Tibial artery (tissue), 4 donors: ENCODE data around the gene BRINP1.
A peak's percentile ranks its signal among the peaks of the same experiment; 100 is the strongest.

ENCODE experiments used
- DNase-seq, 2 donors: peaks; one replicate each; pipeline ENCODE4 v3.0.0-alpha.2; 2019
- H3K27ac ChIP-seq, 2 donors: fragments of 200-600 bp; sonication (generic) in 1 of 2; 1 replicate in 1 of 2; 2 replicates in 1 of 2; pipeline ENCODE4 v1.5.1; 2018 to 2019; ENCODE audit warnings: mild to moderate bottlenecking in 1 of 2
- H3K27me3 ChIP-seq, 2 donors: fragments of 200-600 bp; sonication (generic) in 1 of 2; one replicate each; pipeline versions ENCODE4 v1.5.1 to v1.6.0; 2016 to 2019
- H3K36me3 ChIP-seq, 3 donors: fragments of 200-600 bp; sonication (generic) in 2 of 3; one replicate each; pipeline ENCODE4 v1.5.1; 2016 to 2019; ENCODE audit warnings: mild to moderate bottlenecking in 2 of 3
- H3K4me1 ChIP-seq, 4 donors: fragments of 200-600 bp; sonication (generic) in 2 of 4; 1 replicate in 3 of 4; 2 replicates in 1 of 4; pipeline ENCODE4 v1.5.1; 2016 to 2019
- H3K4me3 ChIP-seq, 2 donors: fragments of 200-600 bp; sonication (generic) in 1 of 2; 1 replicate in 1 of 2; 2 replicates in 1 of 2; pipeline ENCODE4 v1.5.1; 2018 to 2019; ENCODE audit warnings: mild to moderate bottlenecking in 2 of 2
- H3K9me3 ChIP-seq, 3 donors: fragments of 200-600 bp; sonication (generic) in 1 of 3; one replicate each; pipeline ENCODE4 v1.5.1; 2016 to 2019
- intact Hi-C: fragments of 100-400 bp; cut with DNase I; formaldehyde crosslinking; loops from one replicate; pipeline ENCODE4 v1.15.0; 2023; ENCODE audit warnings: low total_unique reads
- TF ChIP-seq, protein P1 (sequence below), 2 experiments: fragments of 200-600 bp in 1 of 2; fragments of 450-650 bp in 1 of 2; IDR thresholded peaks; one replicate each; pipeline ENCODE4 v1.5.1; 2017 to 2019; ENCODE audit warnings: antibody characterized with exemption in 2 of 2, mild to moderate bottlenecking in 1 of 2, moderate library complexity in 1 of 2

Gene BRINP1

GRCh38 chr9:119337573-119337972 lies 31.7 kb downstream of the BRINP1 start:
- no peak for DNase-seq
- TF ChIP-seq, protein P1, sequence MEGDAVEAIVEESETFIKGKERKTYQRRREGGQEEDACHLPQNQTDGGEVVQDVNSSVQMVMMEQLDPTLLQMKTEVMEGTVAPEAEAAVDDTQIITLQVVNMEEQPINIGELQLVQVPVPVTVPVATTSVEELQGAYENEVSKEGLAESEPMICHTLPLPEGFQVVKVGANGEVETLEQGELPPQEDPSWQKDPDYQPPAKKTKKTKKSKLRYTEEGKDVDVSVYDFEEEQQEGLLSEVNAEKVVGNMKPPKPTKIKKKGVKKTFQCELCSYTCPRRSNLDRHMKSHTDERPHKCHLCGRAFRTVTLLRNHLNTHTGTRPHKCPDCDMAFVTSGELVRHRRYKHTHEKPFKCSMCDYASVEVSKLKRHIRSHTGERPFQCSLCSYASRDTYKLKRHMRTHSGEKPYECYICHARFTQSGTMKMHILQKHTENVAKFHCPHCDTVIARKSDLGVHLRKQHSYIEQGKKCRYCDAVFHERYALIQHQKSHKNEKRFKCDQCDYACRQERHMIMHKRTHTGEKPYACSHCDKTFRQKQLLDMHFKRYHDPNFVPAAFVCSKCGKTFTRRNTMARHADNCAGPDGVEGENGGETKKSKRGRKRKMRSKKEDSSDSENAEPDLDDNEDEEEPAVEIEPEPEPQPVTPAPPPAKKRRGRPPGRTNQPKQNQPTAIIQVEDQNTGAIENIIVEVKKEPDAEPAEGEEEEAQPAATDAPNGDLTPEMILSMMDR (IDR thresholded peaks at IDR 0.05): no peak
- intact Hi-C loops: no loop called here
- H3K9me3 ChIP-seq: no peaks in the 10 kb centered on the region
- no peaks in the 10 kb centered on the region for H3K36me3 ChIP-seq
- H3K27ac ChIP-seq: no peak overlapping the region
- peaks cover 0 to 16% (median 6%) of the 10 kb centered on the region in 4 donors for H3K4me1 ChIP-seq
- H3K27me3 ChIP-seq: no peaks in the 10 kb centered on the region
- no peak overlapping the region for H3K4me3 ChIP-seq

- Histone ChIP-seq H3K4me3 (no peak overlapping the region), H3K27ac (no peak overlapping the region), H3K36me3 (no peaks in the 10 kb centered on the region), H3K9me3 (peaks cover 0 to 15% (median 0%) of the 10 kb centered on the region in 3 donors), H3K27me3 (no peaks in the 10 kb centered on the region), H3K4me1 (peaks cover 0 to 16% (median 6%) of the 10 kb centered on the region in 4 donors)
- TF ChIP-seq, protein P1 (IDR thresholded peaks at IDR 0.05): no peak
- DNase-seq: no peak
- intact Hi-C loops: no loop called here
These were observed 34.5 kb downstream of the BRINP1 start for GRCh38 chr9:119334745-119335144.

DNA sequence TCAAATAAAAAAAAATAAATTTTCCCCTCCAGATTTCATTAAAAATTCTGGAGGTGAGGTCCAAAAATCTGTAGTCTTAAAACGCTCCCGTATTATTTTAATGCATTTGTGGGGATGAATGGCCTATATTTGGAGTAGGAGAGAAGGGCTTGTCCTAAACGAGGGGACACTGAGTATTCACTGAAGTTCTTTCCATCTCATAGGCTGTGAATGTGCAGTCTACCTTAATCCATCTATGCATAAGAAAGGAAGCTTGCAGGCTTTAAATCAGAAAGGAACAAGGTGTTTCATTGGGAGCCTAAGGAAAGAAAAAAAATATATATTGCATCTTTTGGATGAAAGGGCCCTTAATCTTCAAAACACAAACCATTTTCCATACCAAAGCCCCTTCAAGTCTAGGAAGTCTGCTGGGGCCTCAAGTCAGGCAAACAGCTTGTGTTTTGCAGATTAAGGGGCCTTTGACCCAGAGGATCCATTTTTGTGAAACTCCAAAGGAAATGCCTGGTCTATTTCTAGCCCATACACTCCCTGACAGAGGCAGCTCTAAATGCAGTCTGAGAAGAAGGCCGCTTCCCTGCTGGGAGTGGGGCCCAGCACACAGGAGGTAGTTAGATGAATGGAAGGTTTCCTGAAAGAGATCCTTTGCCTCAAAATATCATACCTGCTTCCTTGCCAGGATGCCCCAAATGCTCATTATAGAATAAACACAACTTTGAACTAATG lies 35.6 kb downstream of the BRINP1 start:
- TF ChIP-seq, protein P1 (IDR thresholded peaks at IDR 0.05): no peak
- H3K27me3 ChIP-seq: no peaks in the 10 kb centered on the region
- H3K4me3 ChIP-seq: no peak overlapping the region
- peaks cover 0 to 20% (median 0%) of the 10 kb centered on the region in 3 donors for H3K9me3 ChIP-seq
- H3K27ac ChIP-seq: no peak overlapping the region
- peaks cover 0 to 16% (median 6%) of the 10 kb centered on the region in 4 donors for H3K4me1 ChIP-seq
- no peak for DNase-seq
- intact Hi-C loops: no loop called here
- no peaks in the 10 kb centered on the region for H3K36me3 ChIP-seq

DNA sequence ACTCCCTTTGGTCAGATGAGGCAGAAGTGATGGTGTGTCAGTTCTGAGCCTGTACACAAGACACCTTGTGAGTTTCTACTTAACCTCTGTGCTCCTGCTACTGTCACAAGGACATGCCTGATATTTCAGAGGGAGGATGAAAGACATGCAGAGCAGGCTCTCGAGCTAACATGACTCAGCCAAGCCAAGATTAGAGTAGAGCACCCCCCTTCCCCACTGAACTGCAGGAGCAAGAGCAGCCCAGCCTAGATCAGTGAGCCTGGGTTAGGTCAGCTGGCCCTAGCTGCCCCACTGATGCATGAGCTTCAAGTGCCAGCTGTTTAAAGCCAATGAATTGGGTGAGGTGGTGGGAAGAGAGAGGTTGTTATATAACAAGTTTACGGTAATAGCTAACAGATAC lies 36.7 kb downstream of the BRINP1 start:
- H3K4me3 ChIP-seq: no peak overlapping the region
- peaks cover 0 to 20% (median 0%) of the 10 kb centered on the region in 3 donors for H3K9me3 ChIP-seq
- H3K27ac ChIP-seq: no peak overlapping the region
- H3K27me3 ChIP-seq: no peaks in the 10 kb centered on the region
- TF ChIP-seq, protein P1 (IDR thresholded peaks at IDR 0.05): no peak
- H3K36me3 ChIP-seq: no peaks in the 10 kb centered on the region
- intact Hi-C loops: no loop called here
- H3K4me1 ChIP-seq: peaks cover 0 to 16% (median 6%) of the 10 kb centered on the region in 4 donors
- DNase-seq: no peak

DNA sequence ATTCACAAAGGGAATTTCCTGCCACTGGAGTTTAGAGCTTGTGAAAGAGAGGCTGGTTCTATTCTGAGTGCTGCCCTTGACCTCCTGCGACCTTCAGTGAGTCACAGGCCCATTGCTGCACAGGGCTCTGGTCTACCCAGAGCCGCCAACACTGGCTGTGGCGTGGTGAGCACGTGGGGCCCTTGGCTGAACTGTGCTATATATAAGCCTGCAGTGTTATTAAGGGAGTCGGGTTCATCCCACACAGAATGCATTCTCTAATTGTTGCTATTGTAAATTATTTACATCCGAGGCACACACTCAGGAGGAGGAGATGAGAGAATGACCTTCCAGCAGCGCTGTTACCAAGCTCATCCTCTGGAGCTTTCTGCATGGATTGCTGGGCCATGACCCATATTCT lies 47.1 kb downstream of the BRINP1 start:
- H3K27ac ChIP-seq: peak overlapping the region; percentile 42 to 44
- DNase-seq: peak; percentile 48 to 91
- H3K27me3 ChIP-seq: no peaks in the 10 kb centered on the region
- intact Hi-C loops: no loop called here
- H3K9me3 ChIP-seq: no peaks in the 10 kb centered on the region
- H3K4me1 ChIP-seq: peaks cover 0 to 17% (median 8%) of the 10 kb centered on the region in 4 donors
- TF ChIP-seq, protein P1 (IDR thresholded peaks at IDR 0.05): no peak
- H3K36me3 ChIP-seq: no peaks in the 10 kb centered on the region
- no peak overlapping the region for H3K4me3 ChIP-seq
